BJ (cell line): ENCODE measurements around the gene NAMPT. TPM values are rescaled to one million over a fixed set of nuclear protein-coding genes. Genes with fewer than 3 reads are reported as not detected.

Source experiments
- CTCF ChIA-PET: fragments of 350-600 bp; formaldehyde crosslinking; extraction: SDS; loops from one replicate; lab custom pipeline; 2021; ENCODE audit warnings: antibody characterized with exemption, inconsistent platforms; lab: Yijun Ruan, JAX
- POLR2A ChIA-PET: fragments of 300-600 bp; sonication (Branson Sonifier 250); formaldehyde crosslinking; extraction: SDS; loops from one replicate; lab custom pipeline; 2021; ENCODE audit warnings: antibody characterized with exemption; lab: Charles Lee
- DNase-seq: peaks from one replicate; pipeline ENCODE4 v3.0.0-alpha.2; 2011; ENCODE audit warnings: low read depth
- H3K27me3 ChIP-seq: 2 replicates; pipeline ENCODE4 v1.6.0; 2011; ENCODE audit warnings: low read length; ENCODE audit not compliant: control insufficient read depth, insufficient read depth
- H3K36me3 ChIP-seq: 2 replicates; pipeline ENCODE4 v1.5.1; 2011; ENCODE audit warnings: low read length; ENCODE audit not compliant: control insufficient read depth, insufficient read depth
- H3K4me3 ChIP-seq: 2 replicates; pipeline ENCODE4 v1.5.1; 2011; ENCODE audit warnings: low read depth, mild to moderate bottlenecking, control low read depth, low read length
- polyA plus RNA-seq: library from polyadenylated mRNA; depleted of rRNA; stranded (reverse); fragments of >200 nt; gene quantifications from 2 replicates; pipeline ENCODE4 v1.2.3, GENCODE V29; 2011
- TF ChIP-seq, protein P1 (sequence below): IDR thresholded peaks from 2 replicates; pipeline ENCODE4 v1.5.1; 2011; ENCODE audit warnings: low read depth, mild to moderate bottlenecking, control low read depth, inconsistent platforms, low read length, moderate library complexity; ENCODE audit not compliant: insufficient read depth

NAMPT gene
- polyA plus RNA-seq, 1 experiment: 29.9 TPM

DNA sequence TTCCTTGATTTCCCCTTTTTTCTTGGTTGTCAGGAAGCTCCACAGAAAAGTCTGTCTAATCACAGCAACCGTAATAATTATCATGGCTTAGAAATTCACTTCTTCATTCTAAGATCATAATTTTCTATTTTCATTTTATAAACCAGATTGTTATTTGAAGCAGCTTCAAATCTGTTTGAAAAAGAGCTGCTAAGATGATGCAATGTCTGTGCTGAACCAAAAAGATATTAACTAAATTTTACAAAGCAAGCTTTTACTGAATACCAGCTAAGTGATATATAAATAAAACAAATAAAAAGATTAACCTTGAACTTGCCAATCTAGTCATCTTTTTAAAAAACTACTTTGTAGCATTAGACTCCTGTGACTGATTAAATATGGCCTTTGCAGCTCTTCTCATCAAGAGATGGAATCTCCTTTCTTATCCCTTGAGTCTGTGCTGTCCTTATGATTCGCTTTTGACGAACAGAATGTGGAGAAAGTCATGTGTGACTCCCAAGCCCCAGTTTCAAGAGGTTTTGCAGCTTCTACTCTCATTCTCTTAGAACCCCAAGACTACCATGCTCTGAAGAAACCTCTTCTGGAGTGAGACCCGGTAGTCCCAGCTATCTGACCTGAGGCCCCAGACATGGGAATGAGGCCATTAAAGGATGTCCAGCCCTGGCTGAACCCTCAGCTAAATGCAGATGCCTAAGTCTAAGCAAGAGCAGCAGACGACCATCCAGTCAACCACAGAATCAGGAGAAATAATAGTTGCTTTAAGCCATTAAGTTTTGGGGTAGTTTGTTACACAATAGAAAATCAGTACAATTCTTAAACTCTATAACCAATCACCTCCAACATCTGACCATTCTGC is 14.4 kb downstream of the NAMPT start:
- Histone ChIP-seq H3K27me3 (no peaks in the 10 kb centered on the region), H3K36me3 (peaks cover 6% of the 10 kb centered on the region), H3K4me3 (no peak overlapping the region)
- ChIA-PET POLR2A (interaction anchor here (0.8 kb wide), 1 partner anchor 14 kb away, joined by 3 read pairs; the partner anchor contains the start of gene NAMPT), CTCF (interaction anchor here (1.1 kb wide), 1 partner anchor 103 kb away, joined by 3 read pairs; no protein-coding TSS in a partner anchor)
- no peak for DNase-seq
- TF ChIP-seq, protein P1, sequence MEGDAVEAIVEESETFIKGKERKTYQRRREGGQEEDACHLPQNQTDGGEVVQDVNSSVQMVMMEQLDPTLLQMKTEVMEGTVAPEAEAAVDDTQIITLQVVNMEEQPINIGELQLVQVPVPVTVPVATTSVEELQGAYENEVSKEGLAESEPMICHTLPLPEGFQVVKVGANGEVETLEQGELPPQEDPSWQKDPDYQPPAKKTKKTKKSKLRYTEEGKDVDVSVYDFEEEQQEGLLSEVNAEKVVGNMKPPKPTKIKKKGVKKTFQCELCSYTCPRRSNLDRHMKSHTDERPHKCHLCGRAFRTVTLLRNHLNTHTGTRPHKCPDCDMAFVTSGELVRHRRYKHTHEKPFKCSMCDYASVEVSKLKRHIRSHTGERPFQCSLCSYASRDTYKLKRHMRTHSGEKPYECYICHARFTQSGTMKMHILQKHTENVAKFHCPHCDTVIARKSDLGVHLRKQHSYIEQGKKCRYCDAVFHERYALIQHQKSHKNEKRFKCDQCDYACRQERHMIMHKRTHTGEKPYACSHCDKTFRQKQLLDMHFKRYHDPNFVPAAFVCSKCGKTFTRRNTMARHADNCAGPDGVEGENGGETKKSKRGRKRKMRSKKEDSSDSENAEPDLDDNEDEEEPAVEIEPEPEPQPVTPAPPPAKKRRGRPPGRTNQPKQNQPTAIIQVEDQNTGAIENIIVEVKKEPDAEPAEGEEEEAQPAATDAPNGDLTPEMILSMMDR: no peak

DNA sequence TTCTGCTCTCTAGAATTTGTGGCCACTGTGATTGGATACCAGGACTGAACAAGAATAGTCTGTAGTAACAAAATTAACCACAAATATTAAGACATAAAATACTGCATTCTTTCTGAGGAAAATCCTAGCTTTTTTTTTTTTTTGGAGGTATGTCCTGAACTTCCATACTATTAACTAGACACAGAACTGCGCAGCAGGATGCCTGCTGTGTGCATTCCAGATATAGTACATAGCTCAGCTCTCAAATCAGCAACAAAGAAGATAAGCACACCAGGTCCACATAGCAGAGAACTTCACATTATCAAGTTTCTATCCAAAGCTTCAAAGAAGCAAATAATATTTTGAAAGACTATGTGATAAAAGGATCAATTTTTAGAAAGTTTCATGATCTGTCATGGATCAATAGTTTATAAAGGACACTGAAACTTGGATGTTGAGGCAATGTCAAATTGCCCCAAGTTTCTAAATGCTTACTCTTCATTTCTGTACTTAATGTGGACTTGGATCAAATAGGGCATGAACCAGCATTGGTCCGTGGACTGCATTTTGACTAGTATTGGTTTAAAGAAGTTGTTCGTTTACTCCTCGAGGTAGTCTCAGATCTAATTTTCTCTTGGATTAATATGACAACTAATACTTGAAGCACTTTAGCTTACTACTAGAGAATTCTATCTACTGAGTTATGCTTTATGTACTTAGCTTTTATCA is 15.4 kb downstream of the NAMPT start:
- POLR2A ChIA-PET: interaction anchor here (0.8 kb wide), 1 partner anchor 15 kb away, joined by 3 read pairs; the partner anchor contains the start of gene NAMPT
- Histone ChIP-seq H3K4me3 (no peak overlapping the region), H3K36me3 (peaks cover 6% of the 10 kb centered on the region), H3K27me3 (no peaks in the 10 kb centered on the region)
- TF ChIP-seq, protein P1: no peak
- no peak for DNase-seq
- CTCF ChIA-PET: interaction anchor here (1.3 kb wide), 1 partner anchor 18 kb away, joined by 3 read pairs; no protein-coding TSS in a partner anchor

DNA sequence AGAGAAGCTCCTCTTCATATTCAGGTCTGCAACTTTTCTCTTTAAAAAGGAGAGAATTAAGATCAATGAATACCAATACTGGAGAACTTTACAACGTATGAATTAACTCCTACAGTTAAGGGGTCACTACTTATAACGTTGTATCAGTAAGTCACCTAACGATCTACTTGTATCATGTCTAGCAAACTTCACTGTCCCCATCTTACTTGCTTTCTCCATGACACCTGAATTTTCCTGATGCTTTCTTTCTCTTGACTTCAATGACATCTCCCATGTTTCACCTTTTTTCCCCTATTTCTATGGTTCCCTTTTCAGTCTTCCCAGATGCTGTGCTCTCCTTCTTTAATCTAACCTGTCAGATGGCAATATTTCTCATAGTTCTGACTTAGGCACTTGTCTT is 19.6 kb downstream of the NAMPT start:
- CTCF ChIA-PET: interaction anchor here (0.8 to 1.4 kb wide), 2 partner anchors 66 to 99 kb away, joined by 3 read pairs; no protein-coding TSS in a partner anchor
- TF ChIP-seq, protein P1: no peak
- no peak for DNase-seq
- Histone ChIP-seq H3K36me3 (peaks cover 4% of the 10 kb centered on the region), H3K4me3 (no peak overlapping the region), H3K27me3 (no peaks in the 10 kb centered on the region)
- POLR2A ChIA-PET: no interaction called here

DNA sequence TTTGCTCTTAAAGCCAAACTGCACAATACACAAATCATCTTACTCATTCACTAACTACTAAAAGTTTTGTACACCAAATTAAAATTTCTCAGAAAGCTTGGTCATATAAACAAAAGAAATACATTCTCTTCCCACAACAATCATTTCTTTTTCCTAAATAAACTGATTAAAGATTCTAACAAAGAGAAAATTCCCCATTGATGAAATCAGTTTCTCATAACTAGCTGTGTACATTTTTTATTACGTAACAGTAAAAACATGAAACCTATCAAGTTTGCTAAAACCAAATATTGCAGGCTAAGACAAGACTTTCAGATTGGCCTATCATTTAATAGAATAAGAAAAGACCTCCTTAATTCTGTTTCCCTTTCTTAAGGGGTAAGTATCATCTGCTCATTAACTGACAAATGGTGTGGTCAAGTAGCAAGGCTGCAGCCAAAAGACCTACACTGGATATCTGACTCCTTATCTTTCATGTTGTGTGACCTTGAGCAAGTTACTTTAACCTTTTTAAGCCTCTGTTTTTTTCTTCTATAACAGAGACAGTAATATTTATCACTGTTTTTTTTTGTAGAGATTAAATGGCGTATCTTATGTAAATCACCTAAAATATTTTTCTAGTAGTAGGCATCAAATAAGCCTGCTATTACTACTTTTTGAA is 22.4 kb downstream of the NAMPT start:
- CTCF ChIA-PET: no interaction called here

More for the DNA sequence above, 22.4 kb downstream of the NAMPT start:
- POLR2A ChIA-PET: no interaction called here
- H3K4me3 ChIP-seq: no peak overlapping the region
- DNase-seq: no peak
- TF ChIP-seq, protein P1: no peak
- peaks cover 14% of the 10 kb centered on the region for H3K36me3 ChIP-seq
- H3K27me3 ChIP-seq: no peaks in the 10 kb centered on the region
